NCI-H526 (cell line): Measurements from ENCODE around the gene QDPR.
"Not testable (repeated sequence)": the region's sequence is repeated elsewhere in the genome, so short reads cannot be mapped to it uniquely, and the experiment has no call there.

ENCODE experiments used
- DNase-seq, 2 experiments: peaks; one replicate each; lab custom pipeline; 2025; lab: John Stamatoyannopoulos, UW

QDPR gene

DNA sequence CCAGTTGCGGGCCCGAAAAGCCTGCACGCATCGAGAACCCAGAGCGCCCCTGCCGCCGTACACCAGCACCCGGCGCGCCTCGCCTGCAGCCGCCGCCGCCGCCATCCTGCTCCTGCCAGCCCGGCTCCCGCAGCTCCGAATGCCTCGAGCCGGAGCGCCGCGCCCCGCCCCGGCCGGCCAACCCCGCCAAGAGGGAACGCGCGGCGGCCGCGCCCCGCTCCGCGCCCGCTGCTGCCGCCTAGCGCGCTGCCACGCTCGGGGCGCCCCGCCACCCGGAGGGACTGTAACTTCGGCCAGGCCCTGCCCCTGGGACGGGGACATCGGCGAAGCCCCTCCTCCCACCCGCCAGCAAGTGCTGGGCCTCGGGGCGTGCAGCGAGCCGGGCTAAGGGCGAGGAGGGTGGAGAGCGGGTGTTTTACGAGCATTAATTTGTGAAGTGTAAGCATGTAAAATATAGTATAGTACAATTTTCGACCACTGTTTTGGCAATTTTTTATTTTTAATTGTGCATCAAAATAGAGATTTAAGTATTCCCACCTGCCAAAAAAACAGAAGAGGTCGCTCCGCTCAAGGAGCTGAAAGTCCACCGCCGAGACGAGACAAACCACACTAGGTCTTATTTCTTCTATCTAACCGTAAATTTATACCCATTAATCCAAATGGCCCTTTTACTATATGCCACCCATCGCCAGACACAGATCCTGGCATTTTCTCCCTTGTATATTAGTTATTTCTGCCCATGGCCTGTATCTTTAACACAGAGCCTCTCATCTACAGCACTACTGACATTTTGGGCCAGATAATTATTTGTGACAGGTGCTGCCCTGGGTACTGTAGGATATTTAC is at the start of gene QDPR:
Gene QDPR, minus strand, starts transcription at position 141 of the 846 bp plus-strand sequence. Its CDS starts 36 bp downstream, at position 105.
- peak; percentile 33 to 89 for DNase-seq

DNA sequence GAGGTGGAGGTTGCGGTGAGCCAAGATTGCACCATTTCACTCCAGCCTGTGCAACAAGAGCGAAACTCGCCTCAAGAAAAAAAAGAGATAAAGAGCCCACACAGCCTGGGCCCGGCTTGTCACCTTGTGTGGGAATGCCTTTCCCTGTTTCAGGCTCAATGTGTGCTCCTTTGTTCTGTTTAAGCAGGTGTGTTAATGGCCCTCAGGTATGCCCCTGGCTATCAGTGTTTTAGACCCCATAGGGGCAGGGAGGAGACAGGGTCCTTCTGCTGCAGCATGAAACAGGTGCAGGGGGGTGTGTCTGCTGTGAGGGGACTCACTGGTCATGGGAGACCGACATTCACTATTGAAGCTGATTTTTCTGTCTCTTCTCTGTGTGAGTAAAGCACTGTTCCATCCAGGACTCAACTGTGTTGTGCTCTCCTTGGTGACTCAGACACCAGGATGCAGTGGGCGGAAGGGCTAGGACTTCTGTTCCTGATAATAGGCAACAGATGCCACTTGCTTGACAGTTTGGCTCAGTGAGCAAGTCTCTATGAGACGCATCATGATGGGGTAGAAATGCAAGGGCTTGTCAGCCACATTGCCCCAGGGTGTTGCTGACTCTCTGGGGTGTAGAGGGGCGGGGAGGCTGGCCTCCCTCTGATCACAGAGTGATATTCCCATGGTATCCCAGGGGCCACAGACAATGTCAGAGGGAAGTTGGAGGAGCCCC is 49.5 kb upstream of the QDPR start:
- no peak for DNase-seq

DNA sequence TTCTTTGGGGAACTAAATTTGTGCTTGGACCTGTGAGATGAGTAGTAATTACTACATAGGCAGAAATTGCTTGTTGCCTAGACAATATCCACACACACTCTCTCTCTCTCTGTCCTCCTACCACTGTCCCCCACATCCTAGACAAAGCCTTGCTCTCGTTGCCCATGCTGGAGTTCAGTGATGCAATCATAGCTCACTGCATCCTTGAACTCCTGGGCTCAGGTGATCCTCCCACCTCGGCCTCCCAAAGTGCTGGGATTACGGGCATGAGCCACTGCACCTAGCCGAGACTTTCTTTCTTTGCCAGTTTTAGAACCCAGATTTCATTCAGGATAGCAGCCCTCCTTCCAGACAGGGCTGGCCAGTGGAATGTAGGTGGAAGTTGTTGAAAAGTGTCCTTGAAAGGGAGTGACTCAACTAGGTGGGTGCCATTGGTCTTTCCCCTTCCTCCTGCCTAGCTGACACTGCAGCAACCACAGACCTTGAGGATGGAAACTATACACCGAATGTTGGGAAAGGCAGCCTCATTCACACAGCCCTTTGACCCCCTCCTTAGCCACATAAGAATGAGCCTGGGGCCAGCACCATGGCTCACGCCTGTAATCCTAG is 48.3 kb upstream of the QDPR start:
- no peak for DNase-seq

DNA sequence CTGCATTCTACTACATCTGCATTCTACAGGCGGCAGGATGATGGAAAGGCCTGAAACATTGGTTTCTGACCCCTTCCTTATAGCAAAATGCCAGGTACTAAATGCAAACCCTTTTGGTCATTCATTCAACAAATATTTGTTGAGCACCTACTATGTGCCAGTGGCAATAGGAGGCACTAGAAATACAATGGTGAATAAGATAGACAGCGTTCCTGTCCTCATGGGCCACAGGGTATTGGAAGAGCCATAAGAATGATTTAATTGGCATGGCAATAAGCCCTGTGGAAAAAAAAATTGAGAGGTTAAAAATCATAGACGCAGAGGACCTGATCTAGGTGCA is 47.8 kb upstream of the QDPR start:
- no peak for DNase-seq

DNA sequence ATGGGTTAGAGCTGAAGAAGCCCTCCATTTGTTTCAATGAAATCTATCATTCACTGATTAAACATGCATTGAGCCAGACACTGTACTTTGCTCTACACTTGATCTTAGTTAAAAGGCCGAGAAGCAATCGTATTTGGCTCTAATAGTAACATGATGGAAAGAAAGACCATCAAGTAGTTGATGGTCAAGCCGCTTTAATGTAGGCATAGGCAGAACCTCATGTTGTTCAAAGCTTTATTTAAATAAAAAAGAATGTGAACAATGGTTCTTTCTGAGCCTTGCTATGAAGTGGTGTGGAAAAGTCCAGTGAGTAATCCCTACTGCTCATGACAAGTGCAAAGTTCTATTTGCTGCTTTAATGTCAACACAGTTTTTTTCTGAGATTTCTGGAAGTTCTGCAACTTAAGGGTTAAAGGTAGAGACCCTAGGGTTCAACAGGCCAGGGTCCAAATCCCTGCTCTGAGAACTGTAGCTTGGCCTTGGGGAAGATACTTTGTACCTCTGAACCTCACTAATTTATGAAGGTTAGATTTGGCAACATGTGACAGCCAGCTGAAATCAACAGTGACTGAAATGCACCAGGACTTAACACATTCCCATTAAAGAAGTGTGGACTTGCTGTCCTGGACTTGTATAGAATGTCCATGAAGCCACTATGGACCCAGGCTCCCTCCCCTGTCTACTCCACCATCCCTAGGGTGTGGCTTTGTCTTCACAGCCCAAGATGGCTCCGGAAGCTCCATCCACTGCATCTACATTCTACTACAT is 47.2 kb upstream of the QDPR start:
- DNase-seq, result no peak

DNA sequence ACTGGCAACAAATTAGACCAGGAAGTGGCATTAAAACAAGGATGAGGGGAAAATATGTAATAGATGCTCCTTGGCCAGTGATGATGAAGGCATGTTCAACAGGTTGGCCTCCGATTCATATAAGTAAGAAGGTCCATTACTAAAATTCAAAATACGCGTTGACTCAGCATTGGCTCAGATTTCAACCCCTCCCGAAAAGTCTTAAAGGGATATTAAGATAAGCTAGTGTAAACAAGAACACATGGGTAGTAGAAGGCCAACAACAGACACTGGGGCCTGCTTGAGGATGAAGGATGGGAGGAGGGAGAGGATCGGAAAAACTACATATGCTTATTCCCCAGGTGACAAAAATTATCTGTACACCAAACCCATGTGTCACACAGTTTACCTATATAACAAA is 46.0 kb upstream of the QDPR start:
- no peak for DNase-seq

DNA sequence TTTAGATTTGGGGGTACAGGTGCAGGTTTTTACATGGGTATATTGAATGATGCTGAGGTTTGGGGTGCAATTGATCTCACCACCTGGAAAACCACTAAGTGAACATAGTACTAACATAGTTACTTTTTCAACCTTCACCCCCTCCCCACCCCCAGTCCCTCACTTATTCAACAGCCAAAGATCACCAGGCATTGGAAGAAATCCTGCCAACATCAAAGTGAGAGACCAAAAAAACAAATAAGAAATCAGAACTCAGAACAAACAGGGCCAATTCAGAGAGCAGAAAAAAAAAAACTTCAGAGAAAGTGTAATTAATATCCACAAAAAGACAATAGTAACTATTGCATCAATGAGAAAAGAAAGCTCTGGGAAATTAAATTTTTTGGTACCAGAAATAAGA is 44.6 kb upstream of the QDPR start:
- DNase-seq, result no peak

DNA sequence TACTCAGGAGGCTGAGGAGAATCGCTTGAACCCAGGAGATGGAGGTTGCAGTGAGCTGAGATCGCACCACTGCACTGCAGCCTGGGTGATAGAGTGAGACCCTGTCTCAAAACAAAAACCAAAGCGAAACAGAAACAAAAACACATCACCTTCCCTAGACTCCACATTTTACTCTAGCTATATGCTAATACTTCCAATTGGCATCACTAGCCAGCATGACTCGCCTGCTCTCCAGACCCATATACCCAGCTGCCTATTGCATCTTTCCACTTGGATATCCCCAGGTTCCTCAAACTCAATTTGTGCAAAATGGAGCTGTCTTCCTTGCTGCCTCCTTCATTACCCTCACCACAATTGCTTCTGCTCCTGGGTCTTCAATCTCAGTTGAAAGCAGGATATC is 42.7 kb upstream of the QDPR start:
- DNase-seq, result no peak

DNA sequence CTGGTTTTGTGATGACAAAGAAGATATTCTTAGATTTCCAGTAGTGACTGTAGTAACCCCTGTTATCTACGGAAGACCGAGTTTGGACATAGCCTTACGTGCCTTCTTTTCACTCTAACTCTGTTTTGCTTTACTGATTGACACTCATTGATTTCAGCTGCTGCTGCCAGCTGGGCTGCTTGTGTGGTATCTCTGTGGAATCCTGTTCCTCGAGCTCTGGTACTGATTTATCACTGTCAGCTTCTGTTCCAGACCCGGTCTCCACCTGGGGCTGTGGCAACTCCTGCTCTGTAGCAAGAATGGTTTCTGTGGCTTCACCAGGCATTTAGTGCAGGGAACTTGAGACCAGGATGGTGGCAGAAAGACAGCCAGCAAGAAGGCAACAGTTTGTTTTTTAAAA is 40.5 kb upstream of the QDPR start:
- DNase-seq, result no peak

DNA sequence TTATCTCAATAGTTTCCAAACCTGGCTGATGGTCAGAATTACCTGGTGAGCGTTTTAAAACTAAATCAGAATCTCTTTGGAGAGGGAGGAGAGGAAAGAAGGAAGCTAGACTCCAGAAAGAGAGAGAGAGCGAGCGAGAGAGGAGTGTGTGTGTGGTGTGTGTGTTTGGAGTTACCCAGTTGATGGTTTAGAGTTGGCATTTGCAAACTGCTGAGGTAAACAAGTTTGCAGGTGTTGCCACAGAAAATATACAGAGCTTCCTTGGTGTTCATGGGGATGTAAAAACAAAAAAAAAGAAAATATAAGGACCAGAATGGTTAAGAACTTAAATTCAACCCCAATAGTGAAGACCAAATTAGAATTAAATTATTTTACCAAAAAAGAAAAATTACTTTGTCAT is 38.7 kb upstream of the QDPR start:
- DNase-seq, result no peak

DNA sequence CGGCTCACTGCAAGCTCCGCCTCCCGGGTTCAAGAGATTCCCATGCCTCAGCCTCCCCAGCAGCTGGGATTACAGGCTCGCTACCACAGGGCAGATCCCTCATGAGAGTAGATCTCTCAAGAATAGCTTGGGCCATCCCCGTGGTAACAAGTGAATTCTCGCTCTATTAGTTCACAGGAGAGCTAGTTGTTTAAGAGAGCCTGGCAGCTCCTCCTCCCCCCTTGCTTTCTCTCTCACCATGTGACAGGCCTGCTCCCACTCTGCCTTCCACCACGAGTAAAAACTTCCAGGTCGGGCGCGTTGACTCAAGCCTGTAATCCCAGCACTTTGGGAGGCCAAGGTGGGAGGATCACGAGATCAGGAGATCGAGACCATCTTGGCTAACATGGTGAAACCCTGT is 34.8 kb upstream of the QDPR start:
- no peak for DNase-seq

DNA sequence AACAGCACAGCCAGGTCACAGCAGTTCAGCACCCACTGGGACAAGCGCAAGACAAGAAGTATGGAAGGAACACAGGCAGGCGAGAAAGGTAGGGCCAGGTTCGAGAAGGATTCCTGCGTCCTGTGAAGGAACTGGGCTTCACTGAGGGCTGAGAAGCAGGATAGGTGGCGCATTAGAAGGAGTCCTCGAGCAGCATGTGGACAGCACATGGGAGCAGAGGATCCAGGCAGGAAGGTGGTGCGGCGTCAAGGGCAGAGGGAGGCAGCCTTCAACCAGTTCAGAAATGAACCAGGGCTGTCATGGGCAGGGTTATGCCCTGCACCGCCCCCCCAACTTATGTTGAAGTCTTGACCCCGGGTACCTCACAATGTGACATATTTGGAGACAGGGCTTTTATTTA is 34.3 kb upstream of the QDPR start:
- no peak for DNase-seq

DNA sequence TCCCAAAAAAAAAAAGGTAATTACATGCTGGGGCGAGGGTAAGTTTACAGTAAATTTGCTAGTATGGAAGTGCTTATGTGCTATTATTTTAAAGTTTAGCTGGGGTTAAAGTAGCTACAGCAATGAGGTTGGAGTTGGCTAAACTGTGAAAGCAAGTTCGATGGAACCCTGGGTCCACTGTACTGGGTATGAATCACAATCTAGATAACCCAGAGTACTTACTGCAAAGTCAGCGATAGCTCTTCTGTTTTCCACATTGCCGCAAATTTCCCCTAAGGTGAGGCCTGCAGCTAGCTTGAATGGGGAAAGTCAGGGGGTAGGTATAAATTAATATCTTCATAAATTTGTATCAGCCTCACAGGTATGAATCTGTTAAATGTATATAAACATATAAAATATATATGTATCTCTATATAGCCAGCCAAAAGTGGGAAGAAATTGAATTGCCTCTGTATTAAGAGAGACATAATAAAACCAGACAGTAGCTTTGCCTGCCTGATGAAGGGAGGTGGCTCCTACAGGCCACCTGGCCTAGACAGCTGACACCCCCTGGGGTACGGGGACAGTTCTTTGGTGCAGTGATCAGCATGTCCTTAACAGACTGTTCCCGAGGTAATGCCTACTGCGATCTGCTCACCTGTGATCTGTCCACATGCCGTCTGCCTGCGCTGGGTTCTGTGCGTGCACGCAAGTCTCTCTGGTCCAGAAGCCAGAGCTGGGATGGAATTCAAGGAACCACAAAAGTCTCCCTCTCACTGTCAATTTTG is 33.7 kb upstream of the QDPR start:
- DNase-seq, result no peak

DNA sequence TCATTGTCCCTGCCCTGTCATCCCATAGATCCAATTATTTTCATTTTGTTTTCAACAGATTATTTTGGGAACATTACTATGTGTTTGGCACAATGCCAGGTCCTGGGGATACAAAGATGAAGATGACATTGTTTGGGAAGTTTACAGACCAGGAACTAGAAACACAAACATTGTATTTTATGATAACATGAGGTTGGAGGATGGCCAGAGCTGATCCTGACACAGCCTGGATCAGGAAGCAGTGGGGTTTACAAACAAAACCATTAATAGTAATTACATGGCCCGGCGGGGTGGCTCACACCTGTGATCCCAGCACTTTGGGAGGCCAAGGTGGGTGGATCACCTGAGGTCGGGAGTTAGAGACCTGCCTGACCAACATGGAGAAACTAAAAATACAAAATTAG is 32.9 kb upstream of the QDPR start:
- no peak for DNase-seq

DNA sequence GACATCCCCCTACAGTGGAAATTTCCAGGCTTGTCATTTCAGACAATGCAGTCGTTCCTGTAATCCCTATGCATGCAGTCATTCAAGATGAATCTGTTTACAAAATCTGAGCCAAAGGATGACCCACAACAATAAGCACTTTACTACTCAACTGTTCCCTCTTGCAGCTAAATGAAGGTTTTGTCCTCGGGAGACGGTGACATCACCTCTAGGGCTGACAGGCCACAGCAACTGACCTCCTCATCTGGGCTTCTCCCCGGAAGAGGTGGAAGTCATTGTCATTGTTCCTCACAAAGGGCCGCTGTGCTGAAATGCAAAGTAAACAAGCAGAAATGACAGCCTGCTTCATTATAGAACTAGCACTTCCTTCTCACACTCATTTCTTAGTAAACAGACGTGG is 32.3 kb upstream of the QDPR start:
- DNase-seq, result peak in 1 of 2 experiments; percentile 31

DNA sequence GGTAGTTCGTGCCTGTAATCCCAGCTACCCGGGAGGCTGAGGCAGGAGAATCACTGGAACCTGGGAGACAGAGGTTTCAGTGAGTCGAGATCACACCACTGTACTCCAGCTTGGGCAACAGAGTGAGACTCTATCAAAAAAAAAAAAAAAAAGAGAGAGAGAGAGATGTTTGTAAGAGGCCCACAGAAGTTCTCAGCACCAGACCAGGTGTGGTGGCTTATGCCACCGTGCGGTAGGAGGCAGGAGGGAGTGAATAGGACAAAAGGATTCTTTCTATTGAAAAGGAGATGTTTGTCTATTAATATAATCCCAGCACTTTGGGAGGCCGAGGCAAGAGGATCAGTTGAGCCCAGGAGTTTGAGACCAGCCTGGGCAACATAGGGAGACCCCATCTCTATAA is 25.2 kb upstream of the QDPR start:
- not testable (repeated sequence) for DNase-seq

DNA sequence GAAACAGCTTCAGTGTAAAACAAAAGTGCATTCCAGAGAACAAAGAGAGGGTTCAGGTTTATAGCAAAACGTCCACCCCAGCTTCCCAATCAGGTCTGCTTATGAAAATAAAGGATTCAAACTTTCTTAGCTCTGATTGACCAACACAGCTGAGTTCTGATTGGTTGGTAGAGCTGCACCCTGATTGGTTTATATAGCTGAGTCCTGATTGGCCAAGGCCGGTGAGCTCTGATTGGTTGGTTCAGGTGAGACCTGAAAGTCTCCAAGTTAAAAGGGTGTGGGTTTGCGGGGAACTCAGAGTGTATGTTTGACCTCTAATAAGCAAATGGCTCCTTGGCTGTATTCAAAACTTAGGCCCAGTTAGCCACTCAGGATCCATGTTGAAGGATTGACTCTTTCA is 24.0 kb upstream of the QDPR start:
- DNase-seq, result peak in 1 of 2 experiments; percentile 2

DNA sequence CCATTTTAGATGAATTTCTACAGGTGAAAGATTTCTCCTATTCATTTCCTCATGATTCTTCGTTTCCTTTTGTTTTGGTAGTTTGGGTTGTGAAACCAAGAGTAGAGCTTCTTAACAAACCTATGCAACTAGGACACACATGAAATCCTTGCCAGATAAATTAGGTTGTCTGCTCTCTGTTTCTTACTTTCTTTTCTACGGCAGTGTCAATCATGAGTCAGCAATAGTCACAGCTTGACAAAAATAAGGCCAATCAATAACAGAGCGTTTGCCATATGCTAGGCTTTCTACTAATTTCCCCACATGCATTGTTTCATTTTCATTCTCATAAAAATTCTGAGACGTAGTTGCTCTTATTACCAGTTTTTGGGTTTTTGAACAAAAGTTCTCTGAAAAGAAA is 23.4 kb upstream of the QDPR start:
- DNase-seq, result no peak

DNA sequence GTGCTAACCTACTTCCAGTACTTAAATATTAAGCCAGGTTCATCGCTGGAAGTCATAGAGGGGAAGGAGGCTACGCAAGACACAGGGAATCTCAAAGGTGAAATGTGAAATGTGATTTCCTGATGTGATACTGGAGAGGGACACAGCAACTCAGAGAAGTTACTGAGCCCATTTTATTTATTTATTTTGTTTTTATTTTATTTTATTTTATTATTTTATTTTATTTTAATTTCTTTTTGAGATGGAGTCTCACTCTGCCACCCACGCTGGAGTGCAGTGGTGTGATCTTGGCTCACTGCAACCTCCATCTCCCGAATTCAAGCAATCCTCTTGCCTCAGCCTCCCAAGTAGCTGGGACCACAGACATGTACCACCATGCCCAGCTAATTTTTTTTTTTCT is 22.8 kb upstream of the QDPR start:
- no peak for DNase-seq

DNA sequence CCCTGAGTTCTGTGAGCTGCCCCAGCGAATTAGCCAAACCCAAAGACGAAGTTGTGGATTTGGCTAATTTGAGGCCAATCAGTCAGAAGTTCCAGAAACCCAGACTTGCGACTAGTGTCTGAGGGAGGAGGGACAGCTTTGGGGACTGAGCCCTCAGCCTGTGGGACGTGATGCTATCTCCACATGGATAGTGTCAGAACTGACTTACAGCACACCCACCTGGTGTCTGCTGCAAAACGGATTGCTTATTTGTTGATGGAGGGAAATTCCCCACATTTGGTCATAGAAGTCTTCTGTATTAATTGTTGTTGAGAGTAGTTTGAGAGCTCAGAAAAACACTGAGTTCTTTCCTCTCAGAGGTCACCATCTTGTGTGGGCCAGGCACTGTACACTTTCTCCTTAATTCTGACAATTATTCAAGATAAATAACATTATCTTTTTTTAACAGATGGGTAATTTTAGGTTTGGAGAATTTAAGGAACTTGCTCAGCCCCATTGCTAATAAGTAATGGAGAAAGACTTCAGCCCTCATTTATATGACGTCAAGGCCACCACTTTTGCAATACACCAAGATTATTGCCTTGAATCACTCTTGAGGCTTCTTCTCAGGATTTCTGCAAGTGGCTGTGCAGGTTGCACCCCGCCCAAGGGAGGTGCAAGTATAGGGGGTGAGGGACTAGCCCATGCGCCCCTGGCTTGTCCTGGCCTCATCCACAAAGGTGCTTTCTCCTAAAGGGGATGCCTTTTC is 19.8 kb upstream of the QDPR start:
- DNase-seq, result no peak
